Measurements from ENCODE around the gene TCF23. TPM values are rescaled to one million over a fixed set of nuclear protein-coding genes. Genes with fewer than 3 reads are reported as not detected.
"Not testable (repeated sequence)": the region's sequence is repeated elsewhere in the genome, so short reads cannot be mapped to it uniquely, and the experiment has no call there.

The TCF23 gene
- polyA plus RNA-seq, 1 experiment = not detected

DNA sequence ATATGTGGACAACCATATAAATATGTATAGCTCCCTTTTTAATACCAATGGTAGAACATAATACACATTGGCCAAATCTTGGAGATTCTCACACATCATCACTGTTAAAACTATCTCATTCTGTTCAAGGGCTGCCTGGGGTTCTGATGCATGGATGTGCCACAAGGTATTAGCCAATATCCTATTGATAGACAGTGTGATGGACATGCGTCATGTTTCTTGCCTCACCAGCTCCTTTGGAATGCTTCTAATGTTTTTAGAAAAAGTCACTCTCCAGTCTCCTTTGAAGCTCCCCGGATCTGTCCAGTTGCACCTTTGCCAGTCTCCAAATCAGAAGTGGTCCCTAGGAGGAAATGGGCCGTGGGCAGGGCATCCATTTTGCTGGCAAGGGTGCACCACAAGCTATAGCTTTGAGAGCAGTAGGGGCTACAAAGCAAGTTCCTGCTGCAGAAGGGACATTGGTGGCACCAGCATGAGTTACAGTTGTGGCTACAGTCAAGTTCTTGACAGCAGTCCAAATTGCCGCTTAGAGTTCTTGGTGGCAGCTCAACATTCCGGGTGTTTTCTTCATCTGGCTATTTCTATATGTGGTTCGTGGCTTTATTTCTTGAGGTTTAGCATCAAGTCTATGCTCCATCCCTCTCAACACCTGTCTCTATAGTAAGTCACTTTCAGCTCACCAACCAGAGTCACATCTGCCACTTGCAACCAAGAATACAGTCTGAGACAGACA lies 38.0 kb downstream of the TCF23 start:
- no peak overlapping the region for H3K4me3 ChIP-seq (ENCODE audit: low read depth, low read length)
- no peak for DNase-seq (ENCODE audit: low read depth, low spot score)
- no peak overlapping the region for H3K27ac ChIP-seq (ENCODE audit: low read depth, low read length)
- ChIA-PET CTCF (interaction anchor here (0.7 to 3.0 kb wide), 3 partner anchors 16 to 93 kb away, joined by 5 to 13 read pairs (median 6); no protein-coding TSS in a partner anchor), POLR2A (no interaction called here)
- H3K9me3 ChIP-seq (ENCODE audit: control insufficient read depth, insufficient read depth, low read length) = no peaks in the 10 kb centered on the region; the same call in 1 of the 2 replicates
- H3K27me3 ChIP-seq (ENCODE audit: control insufficient read depth, insufficient read depth, low read length) = peaks cover 2% of the 10 kb centered on the region
- TF ChIP-seq, protein P1, sequence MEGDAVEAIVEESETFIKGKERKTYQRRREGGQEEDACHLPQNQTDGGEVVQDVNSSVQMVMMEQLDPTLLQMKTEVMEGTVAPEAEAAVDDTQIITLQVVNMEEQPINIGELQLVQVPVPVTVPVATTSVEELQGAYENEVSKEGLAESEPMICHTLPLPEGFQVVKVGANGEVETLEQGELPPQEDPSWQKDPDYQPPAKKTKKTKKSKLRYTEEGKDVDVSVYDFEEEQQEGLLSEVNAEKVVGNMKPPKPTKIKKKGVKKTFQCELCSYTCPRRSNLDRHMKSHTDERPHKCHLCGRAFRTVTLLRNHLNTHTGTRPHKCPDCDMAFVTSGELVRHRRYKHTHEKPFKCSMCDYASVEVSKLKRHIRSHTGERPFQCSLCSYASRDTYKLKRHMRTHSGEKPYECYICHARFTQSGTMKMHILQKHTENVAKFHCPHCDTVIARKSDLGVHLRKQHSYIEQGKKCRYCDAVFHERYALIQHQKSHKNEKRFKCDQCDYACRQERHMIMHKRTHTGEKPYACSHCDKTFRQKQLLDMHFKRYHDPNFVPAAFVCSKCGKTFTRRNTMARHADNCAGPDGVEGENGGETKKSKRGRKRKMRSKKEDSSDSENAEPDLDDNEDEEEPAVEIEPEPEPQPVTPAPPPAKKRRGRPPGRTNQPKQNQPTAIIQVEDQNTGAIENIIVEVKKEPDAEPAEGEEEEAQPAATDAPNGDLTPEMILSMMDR (IDR thresholded peaks at IDR 0.05; ENCODE audit: low read depth, low read length) = no peak

DNA sequence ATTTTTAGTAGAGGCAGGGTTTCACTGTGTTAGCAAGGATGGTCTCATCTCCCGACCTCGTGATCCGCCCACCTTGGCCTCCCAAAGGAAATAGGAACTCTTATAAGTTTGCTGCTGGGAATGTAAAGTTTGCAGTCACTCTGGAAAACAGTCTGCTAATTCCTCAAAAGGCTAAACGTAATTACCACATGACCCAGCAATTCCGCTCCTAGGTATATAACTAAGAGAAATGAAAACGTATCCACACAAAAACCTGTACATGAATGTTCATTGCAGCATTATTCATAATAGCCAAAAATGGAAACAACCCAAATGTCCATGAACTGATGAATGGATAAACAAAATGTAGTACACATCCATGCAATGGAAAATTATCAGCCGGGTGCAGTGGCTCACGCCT lies 41.2 kb downstream of the TCF23 start:
- peaks cover 5% of the 10 kb centered on the region for H3K27me3 ChIP-seq (ENCODE audit: control insufficient read depth, insufficient read depth, low read length)
- DNase-seq (ENCODE audit: low read depth, low spot score) = no peak
- H3K4me3 ChIP-seq (ENCODE audit: low read depth, low read length) = no peak overlapping the region
- ChIA-PET CTCF (interaction anchor here (3.5 kb wide), 1 partner anchor 90 kb away, joined by 136 read pairs; no protein-coding TSS in a partner anchor), POLR2A (no interaction called here)
- TF ChIP-seq, protein P1 (IDR thresholded peaks at IDR 0.05; ENCODE audit: low read depth, low read length) = no peak
- H3K27ac ChIP-seq (ENCODE audit: low read depth, low read length) = no peak overlapping the region
- H3K9me3 ChIP-seq (ENCODE audit: control insufficient read depth, insufficient read depth, low read length) = no peaks in the 10 kb centered on the region; the same call in 1 of the 2 replicates

DNA sequence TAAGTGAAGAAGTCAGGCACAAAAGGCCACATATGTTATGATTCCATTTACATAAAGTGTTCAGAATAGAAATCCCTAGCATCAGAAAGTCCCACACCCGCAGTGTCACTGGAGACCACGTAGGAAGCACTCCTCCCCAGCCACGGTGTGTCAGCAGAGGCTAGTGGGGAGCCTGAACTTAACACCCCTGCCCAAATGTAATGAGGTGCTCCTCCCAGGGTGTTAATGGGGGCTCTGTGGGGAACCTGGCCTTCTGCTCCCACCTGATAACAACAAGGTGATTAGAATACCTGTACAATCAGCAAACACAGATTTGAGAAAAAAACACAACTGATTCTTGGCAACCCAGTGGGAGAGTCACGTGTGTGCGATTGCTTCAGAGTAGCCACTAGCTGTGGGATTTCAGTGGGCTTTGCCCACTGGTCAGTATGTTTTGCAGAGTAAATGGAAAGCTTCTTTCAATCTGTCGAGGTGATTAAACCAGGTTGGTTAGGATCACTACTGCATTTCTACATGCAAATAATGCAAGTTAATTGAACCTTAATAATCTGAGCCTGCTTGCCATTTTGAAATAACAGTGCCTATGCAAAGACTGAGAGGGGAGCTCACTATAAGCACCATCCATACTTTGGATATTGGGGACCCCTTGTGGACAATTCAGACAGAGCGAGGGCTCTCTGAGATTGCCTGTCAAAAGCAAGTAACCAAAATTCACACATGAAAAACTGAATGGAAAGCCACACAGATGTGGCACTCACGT lies 42.4 kb downstream of the TCF23 start:
- POLR2A ChIA-PET = interaction anchor here (1.0 kb wide), 1 partner anchor 57 kb away, joined by 6 read pairs; the partner anchor contains the start of gene PREB
- Histone ChIP-seq H3K27ac (ENCODE audit: low read depth, low read length) (no peak overlapping the region), H3K4me3 (ENCODE audit: low read depth, low read length) (no peak overlapping the region), H3K27me3 (ENCODE audit: control insufficient read depth, insufficient read depth, low read length) (peaks cover 5% of the 10 kb centered on the region), H3K9me3 (ENCODE audit: control insufficient read depth, insufficient read depth, low read length) (no peaks in the 10 kb centered on the region; the same call in 1 of the 2 replicates)
- TF ChIP-seq, protein P1 (IDR thresholded peaks at IDR 0.05; ENCODE audit: low read depth, low read length) = peak; percentile 92
- CTCF ChIA-PET = interaction anchor here (0.7 to 3.5 kb wide), 27 partner anchors 9 to 345 kb away, joined by 3 to 136 read pairs (median 5); partner anchors contain the start of genes ABHD1, PREB and TCF23
- DNase-seq (ENCODE audit: low read depth, low spot score) = peak; percentile 41

DNA sequence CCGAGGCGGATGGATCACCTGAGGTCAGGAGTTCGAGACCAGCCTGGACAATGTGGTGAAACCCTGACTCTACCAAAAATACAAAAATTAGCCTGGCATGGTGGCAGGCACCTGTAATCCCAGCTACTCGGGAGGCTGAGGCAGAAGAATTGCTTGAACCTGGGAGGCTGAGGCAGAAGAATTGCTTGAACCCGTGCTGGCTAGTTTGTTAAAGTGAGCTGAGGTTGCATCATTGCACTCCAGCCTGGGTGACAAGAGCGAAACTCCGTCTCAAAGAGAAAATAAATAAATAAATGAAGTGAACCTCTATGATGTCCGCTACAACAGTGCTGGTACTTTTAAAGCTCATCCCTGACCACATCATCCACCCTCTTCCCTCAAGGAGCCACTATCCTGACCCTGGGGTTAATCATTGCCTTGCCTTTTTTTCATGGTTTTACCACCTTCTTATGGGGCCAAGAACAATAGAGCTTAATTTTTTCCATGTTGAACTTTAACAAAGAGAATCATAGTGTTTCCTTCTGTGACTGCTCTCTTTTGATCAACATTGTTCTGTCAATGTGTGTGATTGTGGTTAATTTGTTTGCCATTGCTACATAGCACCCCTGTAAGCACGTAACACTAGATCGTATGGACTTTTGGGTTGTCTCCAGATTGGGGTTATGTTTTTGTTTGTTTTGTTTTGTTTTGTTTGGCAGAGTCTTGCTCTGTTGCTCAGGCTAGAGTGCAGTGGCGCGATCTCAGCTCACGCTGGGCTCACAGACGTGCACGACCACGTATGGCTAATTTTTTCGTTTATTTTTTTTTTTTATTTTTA lies 45.9 kb downstream of the TCF23 start:
- H3K9me3 ChIP-seq (ENCODE audit: control insufficient read depth, insufficient read depth, low read length) = no peaks in the 10 kb centered on the region; the same call in 1 of the 2 replicates
- no peak for DNase-seq (ENCODE audit: low read depth, low spot score)
- CTCF ChIA-PET = interaction anchor here (1.1 to 1.4 kb wide), 4 partner anchors 9 to 95 kb away, joined by 3 to 5 read pairs (median 4); no protein-coding TSS in a partner anchor

DNA sequence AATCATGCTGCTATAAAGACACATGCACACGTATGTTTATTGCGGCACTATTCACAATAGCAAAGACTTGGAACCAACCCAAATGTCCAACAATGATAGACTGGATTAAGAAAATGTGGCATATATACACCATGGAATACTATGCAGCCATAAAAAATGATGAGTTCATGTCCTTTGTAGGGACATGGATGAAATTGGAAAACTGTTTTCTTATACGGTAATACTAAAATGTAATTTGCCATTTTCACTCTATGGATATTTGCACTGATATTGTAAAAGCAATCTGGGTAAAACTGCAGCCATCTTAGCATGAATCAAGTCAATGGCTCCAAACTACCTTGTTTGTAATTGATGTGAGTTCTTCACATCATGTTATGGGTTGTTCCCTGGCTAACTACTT lies 47.0 kb downstream of the TCF23 start:
- H3K9me3 ChIP-seq (ENCODE audit: control insufficient read depth, insufficient read depth, low read length); POLR2A ChIA-PET; DNase-seq (ENCODE audit: low read depth, low spot score); H3K4me3 ChIP-seq (ENCODE audit: low read depth, low read length); H3K27me3 ChIP-seq (ENCODE audit: control insufficient read depth, insufficient read depth, low read length); H3K27ac ChIP-seq (ENCODE audit: low read depth, low read length): not testable (repeated sequence)
- CTCF ChIA-PET = interaction anchor here (1.1 to 1.4 kb wide), 2 partner anchors 26 to 62 kb away, joined by 4 to 5 read pairs; no protein-coding TSS in a partner anchor

More for the DNA sequence above, 45.9 kb downstream of the TCF23 start:
- H3K27me3 ChIP-seq (ENCODE audit: control insufficient read depth, insufficient read depth, low read length) = peaks cover 3% of the 10 kb centered on the region
- no peak overlapping the region for H3K4me3 ChIP-seq (ENCODE audit: low read depth, low read length)
- TF ChIP-seq, protein P1 (IDR thresholded peaks at IDR 0.05; ENCODE audit: low read depth, low read length) = no peak
- POLR2A ChIA-PET = no interaction called here
- no peak overlapping the region for H3K27ac ChIP-seq (ENCODE audit: low read depth, low read length)

DNA sequence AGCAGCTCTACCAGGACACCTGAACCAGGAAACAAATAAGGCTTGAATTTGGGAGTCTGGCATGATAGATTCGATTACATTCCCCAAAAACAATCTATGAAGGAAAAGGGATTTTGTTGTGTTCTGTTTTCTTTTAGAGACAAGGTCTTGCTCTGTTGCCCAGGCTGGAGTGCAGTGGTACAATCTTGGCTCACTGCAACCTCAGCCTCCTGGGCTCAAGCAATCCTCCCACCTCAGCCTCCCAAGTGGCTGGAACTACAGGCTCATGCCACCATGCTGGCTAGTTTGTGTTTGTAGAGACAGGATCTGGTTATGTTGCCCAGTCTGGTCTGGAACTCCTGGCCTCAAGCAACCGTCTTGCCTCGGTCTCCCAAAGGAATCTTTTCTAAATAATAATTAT lies 49.3 kb downstream of the TCF23 start:
- DNase-seq (ENCODE audit: low read depth, low spot score); H3K27ac ChIP-seq (ENCODE audit: low read depth, low read length); H3K27me3 ChIP-seq (ENCODE audit: control insufficient read depth, insufficient read depth, low read length); POLR2A ChIA-PET; H3K9me3 ChIP-seq (ENCODE audit: control insufficient read depth, insufficient read depth, low read length); H3K4me3 ChIP-seq (ENCODE audit: low read depth, low read length): not testable (repeated sequence)
- CTCF ChIA-PET = interaction anchor here (1.3 kb wide), 1 partner anchor 28 kb away, joined by 3 read pairs; no protein-coding TSS in a partner anchor
